GM12865 (cell line): ENCODE measurements around the gene THOC5.
"Not testable (repeated sequence)": the region's sequence is repeated elsewhere in the genome, so short reads cannot be mapped to it uniquely, and the experiment has no call there.

Source experiments
- DNase-seq: peaks from one replicate; pipeline ENCODE4 v3.0.0; 2010; ENCODE audit warnings: low read depth
- H3K4me3 ChIP-seq: 2 replicates; pipeline ENCODE4 v1.5.1; 2011; ENCODE audit warnings: mild to moderate bottlenecking, low read depth, low read length, control low read depth
- TF ChIP-seq, protein P1 (sequence below): IDR thresholded peaks from 2 replicates; pipeline ENCODE4 v1.5.1; 2011; ENCODE audit warnings: low read length, control low read depth, low read depth, inconsistent platforms; ENCODE audit not compliant: insufficient read depth; ENCODE audit errors: missing control alignments

Gene THOC5

DNA sequence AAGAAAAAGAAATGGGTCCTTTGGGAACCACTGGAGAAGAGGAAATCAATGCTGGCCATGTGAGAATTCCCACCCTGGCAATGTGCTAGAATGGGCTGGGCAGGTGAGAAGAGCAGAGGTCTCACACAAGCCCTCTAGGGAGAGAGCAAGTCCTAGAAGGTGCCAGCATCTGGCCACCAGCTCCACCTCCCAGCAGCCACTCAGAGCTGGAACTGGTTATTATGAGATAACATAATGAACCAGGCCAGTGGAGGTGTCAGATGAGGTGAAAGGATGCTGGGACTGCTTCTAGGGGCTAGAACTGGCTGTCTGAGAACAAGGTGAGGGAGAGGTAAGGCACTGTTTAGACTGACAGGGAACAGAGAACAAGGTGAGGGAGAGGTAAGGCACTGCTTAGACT, 44.3 kb downstream of the THOC5 start:
- TF ChIP-seq, protein P1, sequence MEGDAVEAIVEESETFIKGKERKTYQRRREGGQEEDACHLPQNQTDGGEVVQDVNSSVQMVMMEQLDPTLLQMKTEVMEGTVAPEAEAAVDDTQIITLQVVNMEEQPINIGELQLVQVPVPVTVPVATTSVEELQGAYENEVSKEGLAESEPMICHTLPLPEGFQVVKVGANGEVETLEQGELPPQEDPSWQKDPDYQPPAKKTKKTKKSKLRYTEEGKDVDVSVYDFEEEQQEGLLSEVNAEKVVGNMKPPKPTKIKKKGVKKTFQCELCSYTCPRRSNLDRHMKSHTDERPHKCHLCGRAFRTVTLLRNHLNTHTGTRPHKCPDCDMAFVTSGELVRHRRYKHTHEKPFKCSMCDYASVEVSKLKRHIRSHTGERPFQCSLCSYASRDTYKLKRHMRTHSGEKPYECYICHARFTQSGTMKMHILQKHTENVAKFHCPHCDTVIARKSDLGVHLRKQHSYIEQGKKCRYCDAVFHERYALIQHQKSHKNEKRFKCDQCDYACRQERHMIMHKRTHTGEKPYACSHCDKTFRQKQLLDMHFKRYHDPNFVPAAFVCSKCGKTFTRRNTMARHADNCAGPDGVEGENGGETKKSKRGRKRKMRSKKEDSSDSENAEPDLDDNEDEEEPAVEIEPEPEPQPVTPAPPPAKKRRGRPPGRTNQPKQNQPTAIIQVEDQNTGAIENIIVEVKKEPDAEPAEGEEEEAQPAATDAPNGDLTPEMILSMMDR: no peak
- no peak overlapping the region for H3K4me3 ChIP-seq
- no peak for DNase-seq

DNA sequence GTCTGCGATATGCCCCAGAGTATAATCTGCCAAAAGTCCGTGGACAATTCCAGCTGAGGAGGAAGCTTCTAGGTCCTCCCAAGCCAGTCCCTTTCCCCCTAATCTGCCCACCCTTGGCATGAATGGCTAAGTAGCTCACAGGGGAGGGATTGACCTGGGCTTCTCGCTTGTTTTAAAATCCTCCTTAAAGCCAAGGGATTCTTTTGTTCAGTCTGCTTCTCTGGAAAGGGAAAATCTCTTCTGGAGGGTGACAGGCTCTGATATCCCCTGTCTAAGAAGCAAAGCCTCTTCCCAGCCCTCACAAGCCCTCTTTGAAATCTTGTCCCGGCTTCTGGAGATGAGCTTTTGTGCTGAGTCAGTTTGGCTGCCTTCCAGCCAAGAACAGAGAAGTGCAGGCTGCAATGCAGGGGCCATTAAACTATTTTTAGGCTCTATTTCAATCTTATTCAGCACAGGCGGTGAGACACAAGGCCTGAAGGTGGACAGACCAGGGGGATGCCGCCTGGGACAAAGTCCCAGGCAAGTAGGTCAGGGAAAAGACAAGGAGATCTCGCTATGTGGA, 49.7 kb downstream of the THOC5 start:
- TF ChIP-seq, protein P1: no peak
- no peak for DNase-seq
- no peak overlapping the region for H3K4me3 ChIP-seq

DNA sequence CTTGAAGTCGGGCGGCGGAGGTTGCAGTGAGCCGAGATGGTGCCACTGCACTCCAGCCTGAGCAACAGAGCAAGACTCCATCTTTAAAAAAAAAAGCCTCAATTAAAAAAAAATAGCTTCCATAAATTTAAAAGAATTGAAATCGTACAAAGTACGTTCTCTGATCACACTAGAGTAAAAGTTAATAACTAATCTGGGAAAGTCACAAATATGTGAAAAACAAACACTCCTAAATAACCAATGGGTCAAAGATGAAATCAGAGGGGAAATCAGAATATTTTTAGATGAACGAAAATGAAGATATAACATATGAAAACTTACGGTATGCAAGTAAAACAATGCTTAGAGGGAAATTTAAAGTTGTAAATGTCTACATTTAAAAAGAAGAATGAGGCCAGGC, 53.7 kb downstream of the THOC5 start:
- DNase-seq: no peak
- H3K4me3 ChIP-seq: no peak overlapping the region
- TF ChIP-seq, protein P1: no peak

DNA sequence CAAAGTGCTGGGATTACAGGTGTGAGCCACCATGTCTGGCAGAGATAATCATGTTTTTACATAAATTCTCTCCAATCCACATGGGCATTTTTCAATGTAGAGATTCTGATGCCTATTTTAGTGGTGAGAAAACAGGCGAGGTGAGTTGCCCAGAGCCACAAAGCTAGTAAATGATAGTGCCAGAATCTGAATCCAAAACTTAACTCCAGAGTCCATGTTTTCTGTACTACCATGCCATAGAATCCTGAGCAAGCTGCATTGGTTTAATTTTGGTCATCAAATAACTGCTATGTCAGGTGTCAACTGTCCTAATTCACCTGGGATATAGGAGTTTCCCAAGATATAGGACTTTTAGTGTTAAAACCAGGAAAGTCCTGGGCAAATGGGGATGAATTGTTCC, 59.9 kb downstream of the THOC5 start:
- TF ChIP-seq, protein P1: no peak
- DNase-seq: no peak

DNA sequence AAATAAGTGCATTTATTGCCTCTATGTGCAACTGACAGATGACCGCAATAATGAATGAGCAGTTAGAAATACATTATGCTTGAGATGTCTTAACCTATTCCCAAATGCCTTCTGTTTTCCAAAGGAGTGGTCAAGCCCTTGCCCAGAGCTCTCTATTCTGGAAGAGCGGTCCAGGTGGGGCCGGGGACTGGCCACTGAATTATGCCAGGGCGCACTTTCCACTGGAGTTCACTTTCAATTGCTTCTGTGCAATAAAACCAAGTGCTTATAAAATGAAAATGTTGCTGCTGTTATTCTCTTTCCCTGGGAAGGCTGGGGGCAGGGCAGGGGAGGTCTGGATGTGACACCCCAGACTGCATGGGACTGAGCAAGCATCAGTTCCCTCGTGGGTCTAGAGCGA, 62.5 kb downstream of the THOC5 start:
- H3K4me3 ChIP-seq: no peak overlapping the region
- TF ChIP-seq, protein P1: no peak

More for the DNA sequence above, 59.9 kb downstream of the THOC5 start:
- H3K4me3 ChIP-seq: no peak overlapping the region

DNA sequence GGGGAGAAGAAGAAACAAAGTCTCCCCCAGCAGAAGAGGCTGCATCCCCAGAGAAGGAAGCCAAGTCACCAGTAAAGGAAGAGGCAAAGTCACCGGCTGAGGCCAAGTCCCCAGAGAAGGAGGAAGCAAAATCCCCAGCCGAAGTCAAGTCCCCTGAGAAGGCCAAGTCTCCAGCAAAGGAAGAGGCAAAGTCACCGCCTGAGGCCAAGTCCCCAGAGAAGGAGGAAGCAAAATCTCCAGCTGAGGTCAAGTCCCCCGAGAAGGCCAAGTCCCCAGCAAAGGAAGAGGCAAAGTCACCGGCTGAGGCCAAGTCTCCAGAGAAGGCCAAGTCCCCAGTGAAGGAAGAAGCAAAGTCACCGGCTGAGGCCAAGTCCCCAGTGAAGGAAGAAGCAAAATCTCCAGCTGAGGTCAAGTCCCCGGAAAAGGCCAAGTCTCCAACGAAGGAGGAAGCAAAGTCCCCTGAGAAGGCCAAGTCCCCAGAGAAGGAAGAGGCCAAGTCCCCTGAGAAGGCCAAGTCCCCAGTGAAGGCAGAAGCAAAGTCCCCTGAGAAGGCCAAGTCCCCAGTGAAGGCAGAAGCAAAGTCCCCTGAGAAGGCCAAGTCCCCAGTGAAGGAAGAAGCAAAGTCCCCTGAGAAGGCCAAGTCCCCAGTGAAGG, 64.3 kb downstream of the THOC5 start:
- peak; percentile 26 for DNase-seq
- H3K4me3 ChIP-seq: not testable (repeated sequence)

More for the DNA sequence above, 62.5 kb downstream of the THOC5 start:
- DNase-seq: no peak

DNA sequence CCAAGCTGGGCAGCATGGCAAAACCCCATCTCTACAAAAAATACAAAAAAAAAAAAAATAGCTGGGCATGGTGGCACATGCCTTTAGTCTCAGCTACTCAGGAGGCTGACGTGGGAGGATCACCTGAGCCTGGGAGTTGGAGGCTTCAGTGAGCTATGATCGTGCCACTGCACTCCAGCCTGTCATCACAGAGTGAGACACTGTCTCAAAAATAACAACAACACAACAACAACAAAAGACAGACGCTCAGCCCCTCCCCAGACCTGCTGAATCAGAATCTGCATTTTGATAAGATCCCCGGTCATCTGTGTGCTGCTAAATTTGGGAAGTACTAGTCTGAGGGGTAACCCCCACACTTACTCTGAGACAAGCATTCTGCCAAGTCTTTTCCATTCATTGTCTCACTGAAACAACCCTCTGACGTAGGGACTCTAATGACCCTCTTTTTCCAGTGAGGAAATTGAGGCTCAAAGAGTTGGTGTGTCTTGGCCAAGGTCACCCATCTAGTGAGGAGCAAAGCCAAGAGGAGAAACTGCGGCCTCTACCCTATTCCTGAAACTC, 66.1 kb downstream of the THOC5 start:
- no peak for DNase-seq

More for the DNA sequence above, 66.1 kb downstream of the THOC5 start:
- no peak overlapping the region for H3K4me3 ChIP-seq
- TF ChIP-seq, protein P1: no peak
